Measurements from ENCODE around the gene IL17B.

- TF ChIP-seq EZH2 (conservative IDR thresholded peaks at IDR 0.05; ENCODE audit: low read depth, low read length) (no peak), ETV6 (CRISPR knock-in tag; conservative IDR thresholded peaks at IDR 0.05) (no peak)
These were observed 40.9 kb upstream of the IL17B start for GRCh38 chr5:149419859-149420544.
